ENCODE results near the gene IFIT3.
"Not testable (repeated sequence)": the region's sequence is repeated elsewhere in the genome, so short reads cannot be mapped to it uniquely, and the experiment has no call there.

IFIT3 gene

DNA sequence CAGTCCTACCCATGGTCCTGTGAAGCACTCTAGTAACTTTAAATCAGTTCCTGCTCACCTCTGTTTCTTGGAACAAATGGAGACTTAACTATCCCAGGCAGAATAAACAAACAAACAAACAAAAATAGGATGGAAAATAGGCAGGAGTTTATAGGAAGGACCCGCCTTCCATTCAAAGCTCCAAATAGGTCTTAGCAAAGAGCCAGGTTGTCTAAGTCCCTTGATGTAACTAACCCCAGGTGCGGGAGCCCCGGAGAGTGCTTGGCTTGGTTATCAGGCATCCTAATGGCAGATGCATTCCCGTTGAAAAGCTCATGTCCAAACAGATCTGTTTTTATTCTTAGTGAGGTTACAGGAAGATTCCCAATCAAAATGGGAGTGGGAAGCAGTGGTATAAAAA is 23.8 kb upstream of the IFIT3 start:
- no peak for DNase-seq (ENCODE audit: low read depth)

DNA sequence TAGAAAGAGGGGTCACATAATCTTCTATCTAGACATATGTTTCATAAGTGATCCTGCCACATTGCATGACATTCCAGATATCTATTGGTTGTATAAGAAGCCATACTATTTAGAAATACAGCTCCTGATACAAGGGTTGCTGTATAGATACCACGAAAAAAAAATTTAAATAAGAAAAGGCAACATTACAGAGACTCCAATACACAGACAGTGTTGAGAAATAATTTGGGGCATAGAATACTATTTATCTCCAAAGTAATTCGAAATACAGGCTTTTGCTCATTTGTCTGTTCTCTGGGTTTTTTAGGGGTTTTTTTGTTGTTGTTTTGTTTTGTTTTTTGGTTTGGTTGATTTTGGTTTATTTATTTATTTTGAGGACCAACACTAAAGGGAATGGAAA is 23.4 kb upstream of the IFIT3 start:
- DNase-seq (ENCODE audit: low read depth): no peak

- DNase-seq (ENCODE audit: low read depth): no peak
These were observed 22.9 kb upstream of the IFIT3 start for GRCh38 chr10:89304925-89305324.

DNA sequence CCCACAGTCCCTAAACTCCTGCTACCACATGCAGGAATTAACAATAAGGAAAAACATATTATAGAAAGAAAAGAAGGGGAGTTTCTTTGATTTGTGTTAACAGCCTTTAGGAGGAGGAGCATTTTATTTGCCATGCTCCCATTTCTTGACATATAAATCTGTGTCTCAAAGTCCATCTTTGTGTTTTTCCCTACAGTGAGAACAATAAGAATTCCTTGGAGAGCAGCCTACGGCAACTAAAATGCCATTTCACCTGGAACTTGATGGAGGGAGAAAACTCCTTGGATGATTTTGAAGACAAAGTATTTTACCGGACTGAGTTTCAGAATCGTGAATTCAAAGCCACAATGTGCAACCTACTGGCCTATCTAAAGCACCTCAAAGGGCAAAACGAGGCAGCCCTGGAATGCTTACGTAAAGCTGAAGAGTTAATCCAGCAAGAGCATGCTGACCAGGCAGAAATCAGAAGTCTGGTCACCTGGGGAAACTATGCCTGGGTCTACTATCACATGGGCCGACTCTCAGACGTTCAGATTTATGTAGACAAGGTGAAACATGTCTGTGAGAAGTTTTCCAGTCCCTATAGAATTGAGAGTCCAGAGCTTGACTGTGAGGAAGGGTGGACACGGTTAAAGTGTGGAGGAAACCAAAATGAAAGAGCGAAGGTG is 21.9 kb upstream of the IFIT3 start:
- DNase-seq (ENCODE audit: low read depth): no peak

DNA sequence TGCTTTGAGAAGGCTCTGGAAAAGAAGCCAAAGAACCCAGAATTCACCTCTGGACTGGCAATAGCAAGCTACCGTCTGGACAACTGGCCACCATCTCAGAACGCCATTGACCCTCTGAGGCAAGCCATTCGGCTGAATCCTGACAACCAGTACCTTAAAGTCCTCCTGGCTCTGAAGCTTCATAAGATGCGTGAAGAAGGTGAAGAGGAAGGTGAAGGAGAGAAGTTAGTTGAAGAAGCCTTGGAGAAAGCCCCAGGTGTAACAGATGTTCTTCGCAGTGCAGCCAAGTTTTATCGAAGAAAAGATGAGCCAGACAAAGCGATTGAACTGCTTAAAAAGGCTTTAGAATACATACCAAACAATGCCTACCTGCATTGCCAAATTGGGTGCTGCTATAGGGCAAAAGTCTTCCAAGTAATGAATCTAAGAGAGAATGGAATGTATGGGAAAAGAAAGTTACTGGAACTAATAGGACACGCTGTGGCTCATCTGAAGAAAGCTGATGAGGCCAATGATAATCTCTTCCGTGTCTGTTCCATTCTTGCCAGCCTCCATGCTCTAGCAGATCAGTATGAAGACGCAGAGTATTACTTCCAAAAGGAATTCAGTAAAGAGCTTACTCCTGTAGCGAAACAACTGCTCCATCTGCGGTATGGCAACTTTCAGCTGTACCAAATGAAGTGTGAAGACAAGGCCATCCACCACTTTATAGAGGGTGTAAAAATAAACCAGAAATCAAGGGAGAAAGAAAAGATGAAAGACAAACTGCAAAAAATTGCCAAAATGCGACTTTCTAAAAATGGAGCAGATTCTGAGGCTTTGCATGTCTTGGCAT is 21.1 kb upstream of the IFIT3 start:
- DNase-seq (ENCODE audit: low read depth): no peak

- no peak for DNase-seq (ENCODE audit: low read depth)
These were observed 20.6 kb upstream of the IFIT3 start for GRCh38 chr10:89307269-89307577.

DNA sequence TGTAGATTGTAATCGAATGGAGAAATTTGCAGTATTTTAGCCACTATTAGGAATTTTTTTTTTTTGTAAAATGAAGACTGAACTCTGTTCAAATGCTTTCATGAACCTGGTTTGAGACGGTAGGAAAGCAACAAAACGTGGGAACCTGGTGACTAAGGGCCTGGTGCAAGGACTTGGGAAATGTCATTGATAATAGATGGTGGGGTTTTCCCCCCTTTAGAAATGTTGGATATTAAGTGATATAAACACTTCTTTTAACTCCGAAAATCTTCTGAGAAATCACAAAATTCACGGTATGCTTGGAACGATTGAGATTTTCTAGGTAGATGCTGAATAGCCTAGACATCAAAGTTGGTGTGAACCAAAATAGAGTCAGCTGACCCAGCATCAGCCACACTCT is 19.5 kb upstream of the IFIT3 start:
- DNase-seq (ENCODE audit: low read depth): no peak

- DNase-seq (ENCODE audit: low read depth): no peak
These were observed 19.1 kb upstream of the IFIT3 start for GRCh38 chr10:89308736-89309135.

DNA sequence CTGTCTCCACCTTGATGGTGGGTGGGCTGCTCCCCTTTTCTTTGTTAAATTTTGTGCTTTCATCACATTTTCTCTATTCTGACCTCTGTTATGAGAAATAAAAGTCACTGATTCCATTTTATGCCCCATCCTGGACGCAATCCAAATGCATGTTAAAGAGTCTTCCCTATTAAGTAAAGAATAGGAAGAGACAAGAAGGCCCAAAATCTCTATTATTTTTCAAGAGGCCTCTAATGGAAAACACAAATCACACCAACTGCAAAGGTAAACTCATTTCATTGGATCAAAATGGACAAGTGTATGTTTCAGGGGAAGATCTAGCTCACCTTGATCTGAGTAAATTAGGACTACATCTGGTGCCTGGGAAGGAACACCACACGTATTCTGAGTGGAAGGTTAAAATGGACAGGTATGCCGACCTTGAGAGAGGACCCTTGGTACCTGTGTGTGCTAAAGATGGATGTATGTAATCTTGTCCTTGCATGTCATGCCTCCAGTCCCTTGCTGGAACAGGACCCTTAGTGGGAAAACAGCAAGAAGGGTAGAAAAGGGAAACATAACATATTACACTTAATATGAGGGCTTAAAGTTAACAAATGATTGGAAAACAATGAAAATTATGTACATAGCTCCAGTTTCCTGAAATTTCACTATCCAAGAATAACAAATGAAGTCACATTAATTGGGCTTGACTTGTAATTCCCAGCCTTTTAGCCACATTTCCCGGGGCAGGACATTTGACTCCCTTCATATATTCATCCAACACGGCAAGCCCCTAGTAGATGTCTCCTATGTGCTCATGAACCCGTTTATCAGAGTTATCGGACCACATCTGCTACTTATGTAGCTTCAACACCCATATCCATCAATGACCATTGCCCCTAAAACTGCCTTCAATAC is 18.4 kb upstream of the IFIT3 start:
- DNase-seq (ENCODE audit: low read depth): no peak

GRCh38 chr10:89310056-89310893 is 17.5 kb upstream of the IFIT3 start:
- DNase-seq (ENCODE audit: low read depth): no peak

- no peak for DNase-seq (ENCODE audit: low read depth)
These were observed 14.8 kb upstream of the IFIT3 start for GRCh38 chr10:89312973-89313372.

DNA sequence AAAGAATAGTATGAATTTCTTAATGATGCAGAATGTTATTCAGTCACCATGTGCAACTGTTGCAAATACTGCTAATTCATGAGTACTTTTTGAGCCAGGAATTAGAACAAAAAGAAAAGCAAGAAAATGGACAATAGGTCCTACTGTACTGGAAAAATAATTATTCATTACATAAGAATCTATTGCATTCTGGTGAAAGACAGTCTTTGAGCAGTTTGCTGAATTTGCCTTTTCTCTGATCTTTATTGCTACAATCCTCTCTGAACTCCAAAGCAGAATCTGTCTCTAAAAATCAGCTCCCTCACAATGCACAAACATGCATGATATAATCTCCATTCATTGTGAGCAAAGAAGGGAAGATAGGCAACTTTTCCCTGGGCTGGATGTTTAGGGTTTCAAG is 13.1 kb upstream of the IFIT3 start:
- no peak for DNase-seq (ENCODE audit: low read depth)

- not testable (repeated sequence) for DNase-seq (ENCODE audit: low read depth)
These were observed 9.8 kb upstream of the IFIT3 start for GRCh38 chr10:89318047-89318446.

- not testable (repeated sequence) for DNase-seq (ENCODE audit: low read depth)
These were observed 2.7 kb upstream of the IFIT3 start for GRCh38 chr10:89325081-89325480.

GRCh38 chr10:89325856-89326255 is 1.9 kb upstream of the IFIT3 start:
- DNase-seq (ENCODE audit: low read depth): not testable (repeated sequence)

DNA sequence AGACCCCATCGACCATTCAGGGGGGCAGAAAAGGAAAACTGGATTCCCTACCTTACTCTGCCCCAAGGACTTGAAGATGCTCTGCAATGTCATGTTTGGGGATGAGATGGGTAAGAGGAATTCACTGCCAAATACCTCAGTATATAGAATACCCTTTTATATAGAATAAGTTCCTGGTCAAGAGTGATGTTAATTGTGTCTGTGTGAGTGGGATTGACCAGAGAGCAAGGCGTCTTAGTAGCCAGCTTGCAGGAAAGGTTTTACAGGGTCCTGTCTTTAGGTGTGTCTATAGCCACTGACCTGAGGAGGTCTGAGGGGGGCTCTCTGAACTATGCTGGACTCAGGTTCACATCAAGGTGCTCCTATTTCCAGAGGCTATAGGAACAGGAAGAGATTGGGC is 1.4 kb downstream of the IFIT3 start:
- no peak for DNase-seq (ENCODE audit: low read depth)

DNA sequence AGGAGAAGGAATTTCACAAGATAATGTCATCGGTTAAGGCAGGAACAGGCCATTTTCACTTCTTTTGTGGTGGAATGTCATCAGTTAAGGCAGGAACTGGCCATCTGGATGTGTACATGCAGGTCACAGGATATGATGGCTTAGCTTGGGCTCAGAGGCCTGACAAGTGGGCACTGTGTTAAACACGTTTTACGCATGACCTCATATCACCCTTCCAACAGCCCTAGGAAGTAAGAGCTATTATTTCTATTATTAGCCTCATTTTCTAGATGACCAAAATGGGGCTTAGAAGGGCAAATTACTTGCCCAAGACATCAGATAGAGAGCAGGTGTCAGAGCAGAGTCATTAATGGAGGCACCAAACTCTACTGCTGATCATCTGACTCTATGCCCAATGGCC is 2.2 kb downstream of the IFIT3 start:
- not testable (repeated sequence) for DNase-seq (ENCODE audit: low read depth)

GRCh38 chr10:89330537-89331212 is 2.9 kb downstream of the IFIT3 start:
- DNase-seq (ENCODE audit: low read depth): no peak

DNA sequence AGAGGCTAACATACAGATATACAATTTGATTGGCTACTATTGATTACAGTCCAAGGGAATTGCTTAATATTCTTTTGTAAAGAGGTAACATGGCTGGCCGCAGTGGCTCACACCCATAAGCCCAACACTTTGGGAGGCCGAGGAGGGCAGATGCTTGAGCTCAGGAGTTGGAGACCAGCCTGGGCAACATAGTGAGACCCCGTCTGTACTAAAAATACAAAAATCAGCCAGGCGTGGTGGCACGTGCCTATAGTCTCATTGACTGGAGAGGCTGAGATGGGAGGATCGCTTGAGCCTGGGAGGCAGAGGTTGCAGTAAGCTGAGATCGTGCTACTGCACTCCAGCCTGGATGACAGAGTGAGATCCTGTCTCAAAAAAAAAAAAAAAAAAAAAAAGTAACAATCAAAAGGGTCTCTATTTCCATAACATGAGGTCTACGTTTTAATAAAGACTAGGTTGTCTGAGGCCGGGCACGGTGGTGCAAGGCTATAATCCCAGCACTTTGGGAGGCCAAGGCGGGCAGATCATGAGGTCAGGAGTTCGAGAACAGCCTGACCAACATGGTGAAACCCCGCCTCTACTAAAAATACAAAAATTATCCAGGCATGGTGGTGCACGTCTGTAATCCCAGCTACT is 3.8 kb downstream of the IFIT3 start:
- not testable (repeated sequence) for DNase-seq (ENCODE audit: low read depth)

- no peak for DNase-seq (ENCODE audit: low read depth)
These were observed 4.4 kb downstream of the IFIT3 start for GRCh38 chr10:89332123-89332633.

DNA sequence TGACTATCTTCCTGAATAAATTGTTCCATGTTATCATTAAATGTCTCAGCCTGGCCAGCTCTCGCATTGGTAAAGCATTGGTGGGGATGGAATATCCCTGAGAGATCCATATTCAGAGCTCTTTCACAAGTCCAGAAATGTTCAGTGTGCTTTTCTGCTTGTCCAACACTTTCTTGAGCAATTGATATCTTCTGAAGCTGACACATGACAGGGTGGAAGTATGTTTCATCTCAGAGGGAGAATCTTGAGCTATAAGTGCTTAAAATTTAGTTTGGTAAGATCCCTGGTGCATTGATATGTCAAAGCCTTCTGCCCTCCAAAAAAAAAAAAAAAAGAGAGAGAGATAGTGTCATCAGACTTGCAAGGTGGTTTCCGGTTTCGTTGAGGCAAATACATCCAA is 7.4 kb downstream of the IFIT3 start:
- DNase-seq (ENCODE audit: low read depth): no peak

Measured in activated T-helper 1 cell treated with Interleukin-2 at 50 U/mL for 16 hours (primary cell).